ENCODE results near the gene UBA3.

The UBA3 gene

GRCh38 chr3:69103123-69103522 is 23.0 kb upstream of the UBA3 start:
- no peak for DNase-seq (ENCODE audit: extremely low read depth, low read depth)
- TF ChIP-seq, protein P1, sequence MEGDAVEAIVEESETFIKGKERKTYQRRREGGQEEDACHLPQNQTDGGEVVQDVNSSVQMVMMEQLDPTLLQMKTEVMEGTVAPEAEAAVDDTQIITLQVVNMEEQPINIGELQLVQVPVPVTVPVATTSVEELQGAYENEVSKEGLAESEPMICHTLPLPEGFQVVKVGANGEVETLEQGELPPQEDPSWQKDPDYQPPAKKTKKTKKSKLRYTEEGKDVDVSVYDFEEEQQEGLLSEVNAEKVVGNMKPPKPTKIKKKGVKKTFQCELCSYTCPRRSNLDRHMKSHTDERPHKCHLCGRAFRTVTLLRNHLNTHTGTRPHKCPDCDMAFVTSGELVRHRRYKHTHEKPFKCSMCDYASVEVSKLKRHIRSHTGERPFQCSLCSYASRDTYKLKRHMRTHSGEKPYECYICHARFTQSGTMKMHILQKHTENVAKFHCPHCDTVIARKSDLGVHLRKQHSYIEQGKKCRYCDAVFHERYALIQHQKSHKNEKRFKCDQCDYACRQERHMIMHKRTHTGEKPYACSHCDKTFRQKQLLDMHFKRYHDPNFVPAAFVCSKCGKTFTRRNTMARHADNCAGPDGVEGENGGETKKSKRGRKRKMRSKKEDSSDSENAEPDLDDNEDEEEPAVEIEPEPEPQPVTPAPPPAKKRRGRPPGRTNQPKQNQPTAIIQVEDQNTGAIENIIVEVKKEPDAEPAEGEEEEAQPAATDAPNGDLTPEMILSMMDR (IDR thresholded peaks at IDR 0.05; ENCODE audit: low read depth, low read length, missing control alignments), result no peak
- no peak overlapping the region for H3K4me3 ChIP-seq (replicated peaks; ENCODE audit: low read depth, low read length)

DNA sequence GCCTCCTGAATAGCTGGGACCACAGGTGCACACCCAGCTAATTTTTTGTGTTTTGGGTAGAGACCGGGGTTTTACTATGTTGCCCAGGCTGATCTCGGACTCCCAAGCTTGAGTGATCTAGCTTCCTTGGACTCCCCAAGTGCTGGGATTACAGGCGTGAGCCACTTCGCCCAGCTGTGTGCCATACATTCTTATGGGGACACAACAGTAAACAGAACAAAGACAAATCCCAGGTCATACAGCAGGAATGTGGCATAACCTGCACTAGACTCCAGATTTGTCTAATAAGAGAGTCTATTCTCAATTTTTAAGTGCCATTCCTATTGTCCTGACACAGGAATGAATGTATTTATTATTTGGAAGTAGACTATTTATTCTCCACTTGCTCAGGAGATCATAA is 22.2 kb upstream of the UBA3 start:
- no peak overlapping the region for H3K4me3 ChIP-seq (replicated peaks; ENCODE audit: low read depth, low read length)
- TF ChIP-seq, protein P1 (IDR thresholded peaks at IDR 0.05; ENCODE audit: low read depth, low read length, missing control alignments), result no peak
- no peak for DNase-seq (ENCODE audit: extremely low read depth, low read depth)

GRCh38 chr3:69099576-69099975 is 19.4 kb upstream of the UBA3 start:
- H3K4me3 ChIP-seq (replicated peaks; ENCODE audit: low read depth, low read length), result no peak overlapping the region
- TF ChIP-seq, protein P1 (IDR thresholded peaks at IDR 0.05; ENCODE audit: low read depth, low read length, missing control alignments), result no peak
- no peak for DNase-seq (ENCODE audit: extremely low read depth, low read depth)

- TF ChIP-seq, protein P1 (IDR thresholded peaks at IDR 0.05; ENCODE audit: low read depth, low read length, missing control alignments), result no peak
- no peak overlapping the region for H3K4me3 ChIP-seq (replicated peaks; ENCODE audit: low read depth, low read length)
- DNase-seq (ENCODE audit: extremely low read depth, low read depth), result no peak
Measured at GRCh38 chr3:69097407-69098086, 17.4 kb upstream of the UBA3 start.

DNA sequence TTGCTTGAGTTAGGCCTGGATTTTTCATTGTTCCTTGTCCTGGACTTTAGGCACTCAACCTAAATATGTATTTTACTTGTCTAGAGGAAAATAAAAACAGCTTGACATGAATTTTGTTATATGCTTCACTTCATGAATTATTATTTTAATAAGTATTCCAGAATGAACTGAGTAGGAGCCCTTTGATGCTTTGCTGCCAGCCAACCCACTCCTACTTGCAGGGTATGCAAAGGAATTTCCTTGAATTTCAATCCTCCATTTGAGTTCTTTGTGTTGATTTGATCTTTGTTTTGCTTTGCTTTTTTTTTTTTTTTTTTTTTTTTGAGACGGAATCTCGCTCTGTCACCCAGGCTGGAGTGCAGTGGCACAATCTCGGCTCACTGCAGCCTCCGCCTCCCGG is 16.1 kb upstream of the UBA3 start:
- no peak for DNase-seq (ENCODE audit: extremely low read depth, low read depth)
- no peak overlapping the region for H3K4me3 ChIP-seq (replicated peaks; ENCODE audit: low read depth, low read length)
- TF ChIP-seq, protein P1 (IDR thresholded peaks at IDR 0.05; ENCODE audit: low read depth, low read length, missing control alignments), result no peak

DNA sequence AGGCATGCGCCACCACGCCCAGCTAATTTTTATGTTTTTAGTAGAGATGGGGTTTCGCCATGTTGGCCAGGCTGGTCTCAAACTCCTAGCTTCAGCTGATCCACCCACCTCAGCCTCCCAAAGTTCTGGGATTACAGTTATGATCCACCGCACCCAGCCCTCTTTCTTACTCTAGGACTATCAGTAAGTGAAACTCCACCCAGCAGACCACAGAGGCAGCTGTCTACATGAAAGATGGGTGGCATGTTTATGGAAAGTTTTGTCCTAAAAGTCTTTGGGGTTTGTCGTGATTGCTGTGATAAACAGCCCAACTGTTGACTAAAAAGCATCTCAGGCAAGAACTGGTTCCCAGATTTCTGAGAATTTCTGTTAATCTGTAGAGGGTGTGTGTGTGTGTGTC is 15.5 kb upstream of the UBA3 start:
- TF ChIP-seq, protein P1 (IDR thresholded peaks at IDR 0.05; ENCODE audit: low read depth, low read length, missing control alignments), result no peak
- no peak overlapping the region for H3K4me3 ChIP-seq (replicated peaks; ENCODE audit: low read depth, low read length)
- DNase-seq (ENCODE audit: extremely low read depth, low read depth), result no peak

Data from HFF-Myc (cell line).